ENCODE measurements around the gene COL23A1.

GRCh38 chr5:178392386-178392785 is 197.8 kb downstream of the COL23A1 start:
- no peak for TF ChIP-seq POLR2A (IDR thresholded peaks at IDR 0.05)
- TF ChIP-seq, protein P1, sequence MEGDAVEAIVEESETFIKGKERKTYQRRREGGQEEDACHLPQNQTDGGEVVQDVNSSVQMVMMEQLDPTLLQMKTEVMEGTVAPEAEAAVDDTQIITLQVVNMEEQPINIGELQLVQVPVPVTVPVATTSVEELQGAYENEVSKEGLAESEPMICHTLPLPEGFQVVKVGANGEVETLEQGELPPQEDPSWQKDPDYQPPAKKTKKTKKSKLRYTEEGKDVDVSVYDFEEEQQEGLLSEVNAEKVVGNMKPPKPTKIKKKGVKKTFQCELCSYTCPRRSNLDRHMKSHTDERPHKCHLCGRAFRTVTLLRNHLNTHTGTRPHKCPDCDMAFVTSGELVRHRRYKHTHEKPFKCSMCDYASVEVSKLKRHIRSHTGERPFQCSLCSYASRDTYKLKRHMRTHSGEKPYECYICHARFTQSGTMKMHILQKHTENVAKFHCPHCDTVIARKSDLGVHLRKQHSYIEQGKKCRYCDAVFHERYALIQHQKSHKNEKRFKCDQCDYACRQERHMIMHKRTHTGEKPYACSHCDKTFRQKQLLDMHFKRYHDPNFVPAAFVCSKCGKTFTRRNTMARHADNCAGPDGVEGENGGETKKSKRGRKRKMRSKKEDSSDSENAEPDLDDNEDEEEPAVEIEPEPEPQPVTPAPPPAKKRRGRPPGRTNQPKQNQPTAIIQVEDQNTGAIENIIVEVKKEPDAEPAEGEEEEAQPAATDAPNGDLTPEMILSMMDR (IDR thresholded peaks at IDR 0.05): no peak
- no peak for TF ChIP-seq EP300 (IDR thresholded peaks at IDR 0.05)

Data from tibial nerve (tissue), 4 donors.